Activated CD4-positive, CD25-positive, alpha-beta regulatory T cell treated with anti-CD3 and anti-CD28 coated beads, Interleukin-2, amount 50 U/mL, for 16 hours (primary cell): ENCODE results near the gene KSR2.

Source experiments
- DNase-seq: peaks from one replicate; pipeline ENCODE4 v3.0.0-alpha.2; 2020; ENCODE audit warnings: low read depth, low spot score

KSR2 gene

DNA sequence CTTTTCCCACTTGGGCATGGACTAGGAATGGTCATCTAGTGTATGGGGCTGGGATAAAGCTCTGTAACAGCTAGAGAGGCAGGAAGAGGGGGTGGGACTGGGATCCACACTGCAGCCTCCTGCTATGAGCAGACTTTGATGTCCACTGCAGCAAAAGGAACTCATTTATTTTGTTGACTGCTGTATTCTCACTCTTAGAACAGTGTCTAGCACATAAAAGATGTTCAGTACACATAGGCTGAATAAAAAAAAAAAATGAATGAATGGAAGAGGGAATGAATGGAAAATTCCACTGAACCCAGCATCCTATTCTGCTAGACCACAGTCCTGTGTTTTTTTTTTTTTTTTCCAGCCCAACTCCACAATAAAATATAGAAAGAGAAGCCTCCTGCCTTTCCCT is 501.2 kb downstream of the KSR2 start:
- no peak for DNase-seq

DNA sequence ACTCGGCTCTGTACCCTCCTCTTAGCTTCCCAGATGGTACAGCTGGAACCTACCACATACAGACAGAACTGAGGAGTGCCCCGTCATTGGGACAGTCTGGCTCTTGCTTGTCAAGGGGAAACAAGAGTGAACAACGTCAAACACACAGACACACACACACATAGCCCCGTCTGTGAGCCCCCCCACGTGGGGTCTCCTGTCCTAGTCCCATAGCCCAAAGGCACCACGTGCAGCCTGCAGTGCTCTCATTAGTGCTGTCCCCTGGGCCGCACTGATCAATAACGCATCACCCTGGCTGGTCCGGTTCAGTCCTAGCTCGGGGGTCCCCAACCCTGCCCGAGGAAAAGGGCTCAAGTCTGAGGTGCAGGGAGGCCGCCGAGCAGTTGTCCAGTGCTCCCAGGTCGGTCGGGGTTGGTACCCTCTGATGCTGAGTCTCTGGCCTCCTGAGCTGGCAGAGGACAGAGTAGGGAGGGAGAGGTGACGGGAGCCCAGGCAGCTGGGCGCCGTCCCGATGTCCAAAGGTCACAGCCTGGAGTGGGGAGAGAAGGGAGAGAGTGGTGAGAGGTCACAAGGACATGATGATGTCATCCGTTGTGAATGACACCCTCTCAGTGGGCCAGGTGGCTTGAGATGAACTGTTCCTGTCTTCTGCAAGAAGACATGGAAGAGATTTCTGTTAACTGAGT is 502.0 kb downstream of the KSR2 start:
- no peak for DNase-seq

DNA sequence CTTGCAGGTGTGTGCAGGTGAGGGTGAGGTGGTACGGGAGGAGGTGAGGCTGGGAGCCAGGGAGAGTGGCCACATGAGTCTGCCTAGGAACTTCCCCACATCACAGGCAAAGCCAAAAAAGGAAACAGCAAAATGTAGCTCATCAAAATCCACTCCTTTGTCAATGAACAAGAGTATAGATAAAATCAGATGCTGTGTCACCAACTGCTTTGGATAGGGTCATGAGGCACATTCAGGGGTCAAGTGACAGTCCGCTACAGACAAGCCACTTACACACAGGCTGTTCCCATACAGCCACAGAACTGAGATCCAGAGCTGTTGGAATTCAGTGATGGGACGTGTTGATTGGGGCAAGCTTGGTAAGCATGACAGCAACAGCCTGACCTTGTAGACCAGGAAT is 507.1 kb downstream of the KSR2 start:
- no peak for DNase-seq

DNA sequence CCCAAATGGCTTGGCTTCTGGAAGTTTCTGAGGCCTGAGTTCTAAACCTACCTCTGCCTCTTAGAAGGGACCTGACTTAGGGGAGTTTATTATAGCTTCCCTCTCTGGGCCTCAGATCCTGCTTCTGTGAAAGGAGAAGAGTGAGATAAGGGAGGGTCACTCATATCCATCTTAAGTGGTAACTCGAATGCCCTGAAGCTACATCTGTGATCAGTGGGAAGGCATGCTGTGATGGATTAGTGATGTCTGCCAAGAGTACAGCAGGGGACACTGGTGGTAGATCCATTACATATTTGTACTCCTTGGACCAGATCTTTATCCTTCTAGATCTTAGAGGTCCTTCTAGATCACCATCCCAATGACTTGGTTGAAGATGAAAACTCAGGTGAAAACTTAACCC is 509.6 kb downstream of the KSR2 start:
- DNase-seq = no peak

DNA sequence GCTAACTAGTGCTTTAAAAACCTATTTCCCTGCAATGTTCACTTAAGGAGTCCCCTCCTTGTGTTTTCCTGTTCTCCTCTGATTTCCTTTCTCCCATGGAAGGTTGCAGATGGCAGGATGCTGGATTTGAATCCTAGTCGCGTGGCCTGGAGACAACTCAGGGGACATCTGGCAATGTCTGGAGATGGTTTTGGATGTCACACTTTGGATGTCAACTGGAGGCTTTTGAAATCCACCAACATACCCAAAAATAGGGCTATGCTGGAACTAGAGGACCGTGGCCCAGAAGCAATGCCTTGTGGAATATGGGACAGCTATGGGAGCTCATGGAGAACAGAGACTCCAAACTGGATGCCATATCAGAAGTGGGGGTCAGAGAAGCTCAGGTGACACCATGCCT is 511.6 kb downstream of the KSR2 start:
- DNase-seq = no peak

DNA sequence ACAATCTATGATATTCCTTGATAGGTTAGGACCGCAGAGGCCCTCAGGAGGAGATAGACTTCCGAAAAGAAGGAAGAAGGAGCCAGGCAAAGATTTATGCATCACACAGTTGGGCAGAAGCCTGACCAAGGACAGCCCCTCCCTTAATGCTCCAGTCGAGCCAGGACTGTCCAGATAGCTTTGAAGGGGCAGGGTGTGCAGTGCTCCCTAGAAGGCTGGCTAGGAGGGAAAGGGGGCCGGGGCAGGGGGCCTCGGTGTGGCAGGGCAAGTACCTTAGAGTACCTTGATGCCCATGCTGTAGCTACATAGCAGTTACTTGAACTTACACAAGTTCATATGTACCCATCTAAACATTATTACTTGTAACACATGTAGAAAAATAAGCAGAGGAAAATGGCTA is 512.7 kb downstream of the KSR2 start:
- no peak for DNase-seq

DNA sequence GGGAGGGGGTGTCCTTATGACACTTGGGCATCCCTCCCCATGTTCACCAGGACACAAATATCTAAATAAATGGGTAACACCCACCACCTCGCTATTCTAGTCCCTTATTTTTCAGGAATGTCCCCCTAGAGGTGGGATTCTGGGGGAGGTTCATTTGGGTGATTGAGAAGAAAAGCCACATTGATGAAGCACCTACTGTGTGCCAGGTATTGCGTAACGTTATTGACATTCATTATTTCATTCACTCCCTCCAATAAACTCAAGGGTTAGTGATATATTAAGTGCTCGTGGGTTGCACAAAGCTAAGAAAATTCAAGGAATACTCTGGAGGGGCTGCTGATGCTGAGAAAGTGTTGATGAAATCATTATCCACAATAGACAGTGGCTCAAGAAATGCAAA is 514.8 kb downstream of the KSR2 start:
- no peak for DNase-seq

DNA sequence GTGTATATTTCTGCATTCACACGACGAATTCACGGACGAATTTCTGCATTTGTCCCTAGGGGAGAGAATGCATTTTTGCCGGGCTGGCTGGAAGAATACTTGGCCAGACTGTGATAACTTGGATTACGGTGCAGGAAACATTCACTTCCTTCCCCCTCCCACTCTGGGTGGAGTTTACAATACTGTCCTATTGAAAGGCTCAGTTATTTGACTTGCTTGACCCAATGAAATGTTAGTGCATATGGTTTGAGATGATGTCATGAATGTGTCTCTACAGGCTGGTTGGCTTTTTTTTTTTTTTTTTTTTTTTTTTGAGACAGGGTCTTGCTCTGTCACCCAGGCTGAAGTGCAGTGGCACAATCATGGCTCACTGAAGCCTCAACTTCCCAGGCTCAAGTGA is 516.7 kb downstream of the KSR2 start:
- DNase-seq = no peak

DNA sequence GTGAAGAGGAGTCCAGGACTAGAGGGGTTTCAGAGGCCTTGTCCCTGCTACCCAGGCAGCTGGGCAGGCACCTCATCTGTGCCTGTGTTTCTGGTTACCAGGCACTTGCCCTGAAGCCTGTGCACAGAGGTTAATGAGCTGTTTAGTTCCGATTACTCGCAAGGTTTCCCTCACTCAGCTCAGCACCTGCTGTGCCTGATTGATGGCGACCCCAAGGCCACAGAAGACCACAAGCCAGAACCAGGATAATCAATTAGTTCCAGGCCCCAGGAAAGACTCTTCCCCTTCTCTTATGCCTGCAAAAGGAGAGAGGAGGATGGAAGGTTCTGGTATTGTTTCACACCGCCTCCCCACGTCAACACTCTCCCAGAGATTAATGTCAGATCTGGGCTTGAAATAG is 518.6 kb downstream of the KSR2 start:
- no peak for DNase-seq

DNA sequence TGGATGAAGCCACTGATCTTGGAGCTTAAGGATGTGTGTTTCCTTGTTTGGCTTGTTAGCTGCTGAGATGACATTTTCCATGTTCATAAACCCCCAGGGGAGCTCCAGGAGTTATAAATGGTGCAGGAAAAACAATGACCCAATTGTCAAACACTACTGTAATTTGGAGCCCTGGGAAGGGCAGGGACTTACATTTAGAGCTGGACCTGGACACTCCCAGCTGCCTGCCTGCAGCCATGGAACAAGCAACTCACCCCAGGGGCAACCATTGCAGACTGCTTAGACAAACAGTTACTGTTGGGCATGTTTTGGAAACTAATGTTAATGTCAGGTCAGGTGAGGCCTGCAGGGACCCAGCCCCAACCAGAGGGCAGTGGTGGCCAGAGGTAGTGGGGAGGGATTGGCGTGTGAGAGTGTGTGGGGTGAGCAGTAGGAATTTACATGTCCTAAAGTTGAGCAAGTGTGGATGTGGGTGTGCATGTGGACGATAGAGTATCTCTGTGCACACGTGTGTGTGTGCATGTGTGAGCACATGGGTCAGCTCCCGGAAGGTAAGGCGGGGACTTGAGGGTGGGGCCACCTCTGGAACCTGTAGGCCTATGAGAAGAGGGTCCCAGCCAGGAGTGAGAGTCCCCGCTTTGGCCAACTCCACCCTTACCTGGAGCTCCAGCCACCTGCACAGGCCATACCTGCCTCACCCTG is 521.0 kb downstream of the KSR2 start:
- no peak for DNase-seq

DNA sequence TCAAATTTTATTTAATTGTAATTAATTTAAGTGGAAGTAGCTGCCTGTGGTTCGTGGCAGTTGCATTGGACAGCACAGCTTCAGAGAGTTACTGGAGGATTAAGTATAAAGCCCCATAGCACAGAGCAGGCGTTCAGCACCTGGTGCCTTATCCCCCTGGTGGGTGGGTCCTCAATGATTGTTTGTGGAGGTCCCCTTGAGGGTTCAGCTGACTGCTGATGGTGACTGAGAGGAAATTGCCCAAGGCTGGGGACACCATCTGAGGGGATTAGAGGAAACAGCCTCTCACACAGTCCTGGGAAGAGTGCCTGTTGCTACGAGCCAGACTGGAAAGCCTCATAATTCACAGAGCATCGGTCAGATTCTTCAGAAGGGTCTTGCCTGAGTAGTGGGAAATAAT is 524.0 kb downstream of the KSR2 start:
- no peak for DNase-seq

DNA sequence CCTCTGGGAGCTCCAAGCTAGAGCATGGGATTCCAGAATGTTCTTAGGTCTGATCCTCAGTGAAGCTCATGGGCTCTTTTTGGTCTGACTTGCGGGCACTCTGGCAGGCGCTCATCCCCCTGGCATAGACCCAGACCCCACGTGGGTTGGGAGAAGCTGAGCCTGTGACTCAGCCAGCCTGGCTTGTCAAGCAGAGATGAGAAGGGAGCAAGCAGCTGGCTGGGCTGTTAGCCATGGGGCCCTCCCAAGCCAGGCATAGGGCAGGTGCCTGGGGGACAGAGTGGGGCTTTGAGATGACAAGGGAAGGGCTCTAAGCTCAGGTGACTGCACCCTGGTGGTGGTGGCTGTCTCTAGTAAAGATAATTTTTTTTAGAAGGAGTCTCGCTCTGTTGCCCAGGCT is 527.0 kb downstream of the KSR2 start:
- DNase-seq = no peak

DNA sequence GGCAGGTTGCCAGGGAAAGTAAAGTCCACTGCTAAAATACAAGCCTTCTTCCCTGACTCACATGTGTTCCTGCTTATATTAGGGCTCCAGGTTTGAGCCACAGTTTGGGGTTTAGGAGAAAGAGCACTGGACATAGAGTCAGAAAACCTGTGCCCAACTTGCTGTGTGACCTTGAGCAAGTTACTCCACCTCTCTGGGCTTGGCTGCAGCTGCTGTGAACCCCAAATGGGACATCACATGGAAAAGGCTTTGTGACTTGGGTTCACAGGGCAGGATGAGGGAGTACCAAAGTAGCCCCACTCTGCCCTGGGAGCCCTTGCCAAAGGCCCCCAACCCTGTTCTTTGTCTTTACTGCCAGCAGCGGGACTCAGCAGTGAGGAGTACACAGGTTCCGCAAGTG is 528.4 kb downstream of the KSR2 start:
- DNase-seq = no peak

DNA sequence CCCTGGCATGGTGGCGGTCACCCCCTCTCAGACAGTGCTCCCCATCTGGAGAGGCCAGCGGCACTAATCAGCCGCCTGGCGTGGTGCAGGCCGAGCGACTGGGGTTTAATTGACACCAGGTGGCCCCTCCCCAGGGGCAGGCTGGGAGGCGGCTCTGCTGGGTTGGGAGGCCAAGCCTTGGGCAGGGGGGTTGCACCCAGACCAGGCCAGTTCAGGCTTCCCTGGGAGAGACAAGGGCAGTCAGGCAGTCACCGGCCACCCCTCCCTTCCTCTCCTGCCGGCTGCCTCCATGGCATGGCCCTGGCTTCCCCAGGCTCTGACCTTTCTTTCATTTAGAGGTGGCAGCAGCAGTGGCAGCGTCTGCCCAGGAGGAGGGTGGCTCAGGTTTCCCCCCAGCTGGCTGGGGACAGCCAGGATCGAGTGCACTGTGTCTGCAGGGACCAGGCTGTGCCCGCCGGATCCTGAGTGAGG is 529.2 kb downstream of the KSR2 start:
- DNase-seq = no peak

DNA sequence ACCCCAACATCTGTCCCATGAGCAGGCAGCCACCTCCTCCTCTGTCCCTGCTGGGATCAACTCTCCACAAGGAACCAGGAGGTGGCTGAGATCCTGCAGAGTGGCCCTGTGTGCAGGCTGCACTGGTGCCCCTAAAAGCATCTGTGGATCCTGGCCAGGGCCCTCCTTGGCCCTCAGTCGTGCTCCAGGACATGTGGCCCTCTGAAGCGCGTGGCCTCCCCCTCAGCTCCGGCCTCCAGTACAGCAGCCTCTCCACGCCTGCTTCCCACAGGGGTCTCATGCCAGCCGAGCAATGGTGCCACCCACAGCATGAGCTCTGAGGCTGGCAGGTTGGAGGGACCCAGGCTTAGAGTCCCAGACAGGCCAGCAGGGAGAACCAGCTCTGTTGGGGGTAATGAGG is 530.0 kb downstream of the KSR2 start:
- DNase-seq = no peak

DNA sequence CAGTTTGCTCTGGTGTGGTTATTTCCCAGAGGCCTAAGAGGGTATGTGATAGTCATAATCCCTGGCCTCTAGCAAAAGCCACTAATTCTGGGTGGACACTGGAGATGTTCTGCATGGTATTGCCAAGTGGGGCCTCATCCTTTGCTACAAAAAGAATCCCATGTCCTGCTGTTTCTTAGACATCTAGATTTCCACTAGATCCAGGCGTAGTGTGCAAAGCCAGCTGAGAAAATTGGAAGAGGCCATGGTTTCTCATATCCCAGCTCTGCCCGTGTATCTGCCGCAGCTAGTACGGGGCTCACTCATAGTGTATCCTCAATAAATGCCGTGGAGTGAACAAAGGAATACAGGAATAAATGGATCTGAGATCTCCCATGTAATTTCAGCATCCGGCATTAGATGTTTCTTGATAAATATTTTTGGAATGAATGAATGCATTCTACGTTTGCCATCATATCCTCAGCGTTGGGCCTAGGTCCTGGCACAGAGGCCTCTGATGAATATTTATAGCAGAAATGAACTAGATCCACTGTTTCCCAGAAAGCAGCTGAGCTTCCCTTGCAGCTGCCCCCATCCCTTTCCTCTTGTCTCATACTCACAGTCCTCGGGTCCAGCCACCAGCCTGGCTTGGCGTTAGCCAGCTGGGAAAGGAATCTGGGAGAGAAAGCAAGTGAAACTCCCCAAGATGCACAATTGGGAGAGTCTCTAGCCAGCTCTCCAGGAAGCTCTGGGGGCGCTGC is 531.1 kb downstream of the KSR2 start:
- DNase-seq = no peak

DNA sequence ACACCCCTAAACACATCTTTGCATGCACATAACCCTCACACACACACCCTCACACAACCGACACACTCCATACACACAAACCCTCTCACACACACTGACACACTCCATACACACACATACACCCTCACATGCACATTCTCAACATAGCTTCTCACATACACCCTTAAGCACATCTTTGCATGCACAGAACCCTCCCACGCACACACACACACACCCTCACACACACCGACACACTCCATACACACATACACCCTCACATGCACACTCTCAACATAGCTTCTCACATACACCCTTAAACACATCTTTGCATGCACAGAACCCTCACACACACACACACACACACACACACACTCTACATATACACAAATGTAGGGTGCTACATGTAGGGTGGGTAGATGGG is 534.9 kb downstream of the KSR2 start:
- DNase-seq = no peak

DNA sequence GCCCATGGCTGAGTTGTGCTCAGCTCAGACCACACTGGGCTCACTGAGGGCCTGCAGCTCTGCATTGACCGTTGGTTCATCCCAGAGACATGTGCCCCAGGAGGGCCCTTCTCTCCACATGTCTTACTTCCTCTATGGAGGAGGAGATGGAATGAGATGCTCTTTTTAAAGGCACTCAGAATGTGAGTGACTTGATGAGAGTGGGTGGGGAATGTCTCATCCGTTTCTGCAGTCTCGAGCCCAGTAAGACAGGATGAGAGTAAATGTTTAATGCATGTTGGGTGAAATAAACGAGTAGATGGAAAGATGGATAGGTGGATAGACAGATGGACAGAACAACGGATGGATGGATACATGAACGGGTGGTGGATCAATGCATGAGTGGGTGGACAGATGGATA is 538.5 kb downstream of the KSR2 start:
- DNase-seq = no peak

DNA sequence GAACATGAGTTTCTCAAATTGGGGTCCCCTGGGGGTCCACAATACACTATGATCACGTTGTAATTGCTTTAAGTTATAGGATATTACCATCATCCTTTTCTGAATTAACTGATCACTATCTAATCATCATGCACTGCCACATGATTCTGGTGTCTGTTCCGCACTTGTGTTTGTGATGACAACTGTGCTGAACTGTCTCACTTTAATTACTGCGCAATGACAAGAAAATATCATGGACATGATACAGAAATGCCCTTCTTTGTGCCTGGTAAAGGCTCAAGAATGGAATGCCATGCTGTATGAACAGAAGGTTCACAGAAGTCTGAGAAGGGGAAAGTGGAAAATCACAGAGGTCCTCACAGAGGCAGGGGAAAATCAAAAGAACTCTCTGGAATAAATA is 541.6 kb downstream of the KSR2 start:
- no peak for DNase-seq

DNA sequence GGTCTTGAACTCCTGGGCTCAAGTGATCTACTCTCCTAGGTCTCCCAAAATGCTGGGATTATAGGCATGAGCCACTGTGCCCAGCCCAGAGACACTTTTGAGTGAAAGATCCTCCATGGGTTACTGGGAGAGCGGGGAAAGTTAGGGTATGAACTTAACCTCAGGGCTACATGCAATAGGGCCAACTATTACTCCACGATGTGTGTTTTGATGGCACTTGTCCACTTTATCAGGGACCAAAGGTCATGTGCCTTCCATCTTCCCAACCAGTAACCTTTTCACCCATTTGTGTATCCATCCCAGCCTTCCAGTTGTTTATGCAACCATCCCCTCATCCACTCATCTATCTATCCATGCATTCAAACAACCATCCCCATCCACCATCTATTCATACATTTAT is 546.8 kb downstream of the KSR2 start:
- DNase-seq = no peak

DNA sequence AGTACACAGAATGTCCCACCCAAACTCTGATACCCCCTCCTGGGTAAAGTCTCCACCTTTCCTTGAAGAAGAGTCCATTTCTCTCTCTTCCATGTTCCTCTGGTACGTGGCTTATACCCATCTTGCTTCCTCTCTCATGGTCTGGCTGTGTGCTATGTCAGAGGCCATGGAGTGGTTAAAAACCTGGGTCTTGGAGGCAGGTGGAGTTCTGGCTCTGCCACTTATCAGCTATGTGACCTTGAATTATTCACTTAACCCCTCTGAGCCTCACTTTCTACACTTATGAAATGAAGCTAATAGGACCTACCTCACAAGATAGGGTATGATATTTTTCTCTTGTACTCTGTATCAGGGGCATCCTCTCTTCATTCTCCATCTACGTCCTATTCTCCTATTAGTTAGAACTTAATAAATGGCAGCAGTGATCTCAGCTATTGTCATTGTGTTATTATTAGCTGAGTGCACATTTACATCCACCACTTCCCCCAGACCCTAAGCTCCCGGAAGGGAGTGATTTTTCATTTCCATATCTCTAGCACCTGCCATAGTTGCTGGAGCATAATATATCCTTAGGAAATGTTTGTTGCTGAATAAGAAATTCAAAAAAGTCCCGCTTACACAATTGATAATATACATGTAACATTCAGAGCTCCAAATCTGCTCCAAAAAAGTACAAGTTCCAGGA is 547.6 kb downstream of the KSR2 start:
- DNase-seq = no peak

DNA sequence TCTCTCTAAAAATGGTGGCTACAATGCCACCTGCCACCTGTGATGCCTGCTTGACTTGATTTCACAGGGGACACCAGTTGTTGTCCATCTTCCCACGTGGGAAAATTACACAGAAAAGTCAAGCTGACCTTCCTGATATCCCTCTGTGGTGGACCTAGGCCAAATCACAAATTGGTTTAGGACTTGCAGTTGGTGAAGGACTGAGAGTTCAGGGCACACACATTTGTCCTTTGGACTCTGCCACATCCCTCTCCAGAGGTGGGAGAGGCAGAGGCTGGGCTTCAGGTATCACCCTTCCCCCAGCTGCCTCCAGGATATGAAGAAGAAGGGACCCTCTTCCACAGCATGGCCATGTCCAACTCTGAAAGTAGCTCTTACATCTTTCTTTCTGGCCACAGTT is 551.8 kb downstream of the KSR2 start:
- no peak for DNase-seq
